HK-2 (cell line): ENCODE measurements around the gene COTL1.
A peak's percentile ranks its signal among the peaks of the same experiment; 100 is the strongest.

ENCODE experiments used
- DNase-seq: peaks from one replicate; pipeline ENCODE4 v3.0.0-alpha.2; 2018; ENCODE audit not compliant: unreplicated experiment

The COTL1 gene

DNA sequence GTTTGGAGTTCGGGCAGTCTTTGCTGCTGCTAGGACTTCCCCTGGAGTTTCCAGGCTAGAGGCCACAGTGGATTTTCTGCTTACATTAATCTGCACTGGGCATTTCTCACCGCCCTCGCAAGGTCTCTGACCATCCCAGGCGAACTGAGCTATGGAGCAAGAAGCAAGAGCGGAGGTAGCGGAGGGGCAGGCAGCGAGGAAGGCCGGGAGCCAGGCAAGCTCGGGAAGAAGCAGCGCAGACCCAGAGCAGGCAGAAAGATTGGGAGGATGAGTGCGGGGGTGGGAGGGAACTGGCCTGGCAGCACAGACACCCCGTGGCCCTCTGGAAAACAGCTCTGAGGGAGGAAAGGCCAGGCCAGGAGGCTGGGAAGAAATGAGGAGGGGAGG is 3.8 kb downstream of the COTL1 start:
- DNase-seq: no peak

DNA sequence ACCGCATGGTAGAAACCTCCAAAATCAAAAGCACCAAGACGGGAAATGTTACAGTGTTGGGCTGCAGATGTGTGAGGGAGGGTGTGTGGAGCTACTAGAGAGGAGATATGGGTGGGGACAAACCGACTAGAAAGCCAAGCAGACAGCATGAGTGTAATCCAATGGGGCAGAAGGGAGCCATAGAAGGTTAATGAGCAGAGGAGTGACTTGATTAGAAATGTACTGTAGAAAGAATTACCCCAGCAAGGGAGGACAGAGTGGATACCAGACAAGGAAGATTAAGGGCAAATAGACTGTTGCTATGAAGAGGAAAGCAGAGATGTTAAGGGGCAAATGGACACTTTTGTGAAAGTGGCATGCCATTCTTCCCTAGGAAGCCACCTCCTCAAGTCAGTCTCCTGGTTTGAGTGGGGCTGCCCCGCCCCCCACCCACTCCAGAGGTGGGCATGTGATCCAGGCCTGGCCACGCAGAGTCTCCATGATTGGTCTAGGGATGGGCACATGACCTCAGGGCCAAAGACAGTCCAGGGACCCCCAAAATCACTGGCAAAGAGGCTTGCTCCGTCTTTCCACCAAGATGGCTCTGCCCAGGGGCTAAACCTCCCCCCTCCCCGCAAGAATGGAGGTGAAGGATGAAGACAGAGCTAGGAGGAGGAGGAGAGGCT is 4.3 kb downstream of the COTL1 start:
- DNase-seq: no peak

DNA sequence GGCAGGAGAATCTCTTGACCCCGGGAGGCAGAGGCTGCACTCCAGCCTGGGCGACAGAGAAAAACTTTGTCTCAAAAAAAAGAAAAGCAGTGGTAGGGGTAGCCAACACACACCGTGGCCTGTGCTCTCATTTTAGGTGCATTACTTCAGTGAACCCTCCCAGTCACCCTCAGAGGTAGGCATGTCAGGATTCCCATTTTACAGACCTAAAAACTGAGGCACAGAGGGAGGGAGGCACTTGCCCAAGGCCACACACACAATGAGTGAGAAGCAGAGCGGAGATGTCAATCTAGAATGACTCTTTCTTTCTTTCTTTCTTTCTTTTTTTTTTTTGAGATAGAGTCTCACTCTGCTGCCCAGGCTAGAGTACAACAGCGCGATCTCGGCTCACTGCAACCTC is 5.2 kb downstream of the COTL1 start:
- DNase-seq: no peak

DNA sequence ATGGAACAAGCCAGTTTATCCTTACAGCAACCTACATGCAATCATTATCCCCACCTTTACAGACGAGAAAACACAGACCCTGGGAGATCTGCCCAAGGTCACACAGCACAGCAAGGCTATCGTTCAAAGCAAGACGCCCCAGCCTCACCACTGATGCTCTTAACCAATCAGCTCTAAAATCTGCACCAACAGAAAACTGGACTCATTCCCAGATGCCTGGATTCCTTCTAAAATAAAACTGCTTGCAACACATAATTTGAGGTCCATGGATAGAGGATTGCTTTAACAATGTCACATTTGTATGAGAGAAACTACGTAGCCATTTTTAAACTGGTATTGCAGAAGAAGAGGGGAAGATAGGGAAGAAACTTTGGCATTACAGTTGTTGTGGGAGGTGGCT is 6.8 kb downstream of the COTL1 start:
- no peak for DNase-seq

DNA sequence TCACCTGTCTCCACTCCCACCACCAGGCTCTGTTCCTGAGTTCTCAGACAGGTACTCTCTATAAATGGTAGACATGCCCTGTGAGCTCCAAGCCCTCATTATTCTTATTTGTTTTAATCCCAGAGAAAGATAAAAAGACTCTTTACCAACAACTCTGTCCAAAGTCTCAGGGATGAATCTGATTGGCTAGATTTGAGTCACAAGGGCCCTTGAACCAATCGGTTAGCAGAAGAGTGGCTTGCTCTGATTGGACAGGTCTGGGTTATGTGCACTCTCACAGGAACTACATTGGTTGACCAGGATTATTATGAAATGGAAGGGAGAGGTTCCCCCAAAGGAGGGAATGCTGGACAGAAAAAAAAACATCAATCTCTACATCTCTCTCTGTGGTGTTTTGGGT is 7.5 kb downstream of the COTL1 start:
- no peak for DNase-seq

DNA sequence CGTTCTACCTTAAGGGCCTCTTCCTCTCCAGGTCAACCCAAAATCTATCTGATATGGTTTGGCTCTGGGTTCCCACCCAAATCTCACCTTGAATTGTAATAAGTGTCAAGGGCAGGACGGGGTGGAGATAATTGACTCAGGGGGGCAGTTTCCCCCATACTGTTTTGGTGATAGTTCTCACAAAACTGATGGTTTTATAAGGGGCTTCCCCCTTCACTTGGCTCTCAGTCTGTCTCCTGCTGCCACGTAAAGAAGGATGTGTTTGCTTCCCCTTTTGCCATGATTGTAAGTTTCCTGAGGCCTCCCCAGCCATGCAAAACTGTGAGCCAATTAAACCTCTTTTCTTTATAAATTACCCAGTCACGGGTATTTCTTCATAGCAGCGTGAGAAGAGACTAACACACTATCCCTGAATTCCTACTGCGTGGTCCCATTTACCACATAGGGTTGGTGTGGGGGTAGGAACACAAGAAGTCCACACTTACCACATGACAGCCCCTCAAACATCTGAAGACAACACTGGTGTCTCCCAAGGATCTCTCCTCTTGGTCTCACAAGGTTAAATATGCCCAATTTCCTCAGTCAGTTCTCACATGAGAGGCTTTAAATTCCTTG is 8.2 kb downstream of the COTL1 start:
- DNase-seq: no peak

DNA sequence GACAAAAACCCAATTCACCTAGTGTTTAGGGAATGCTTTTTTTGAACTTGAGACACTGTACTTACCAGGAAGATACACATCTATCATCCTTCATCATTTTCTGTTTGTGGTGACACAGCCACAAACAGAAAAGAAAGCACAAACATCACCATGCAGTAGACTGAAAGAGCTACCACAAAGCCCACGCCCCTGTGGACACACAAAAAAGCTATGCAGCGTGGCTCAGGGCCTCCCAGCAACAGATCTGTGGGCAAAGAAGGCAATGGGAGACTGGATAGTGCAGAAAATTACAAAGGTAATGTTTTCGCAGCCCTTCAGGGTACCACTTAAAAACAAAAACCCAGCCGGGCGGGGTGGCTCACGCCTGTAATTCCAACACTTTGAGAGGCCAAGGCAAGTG is 9.6 kb downstream of the COTL1 start:
- no peak for DNase-seq

DNA sequence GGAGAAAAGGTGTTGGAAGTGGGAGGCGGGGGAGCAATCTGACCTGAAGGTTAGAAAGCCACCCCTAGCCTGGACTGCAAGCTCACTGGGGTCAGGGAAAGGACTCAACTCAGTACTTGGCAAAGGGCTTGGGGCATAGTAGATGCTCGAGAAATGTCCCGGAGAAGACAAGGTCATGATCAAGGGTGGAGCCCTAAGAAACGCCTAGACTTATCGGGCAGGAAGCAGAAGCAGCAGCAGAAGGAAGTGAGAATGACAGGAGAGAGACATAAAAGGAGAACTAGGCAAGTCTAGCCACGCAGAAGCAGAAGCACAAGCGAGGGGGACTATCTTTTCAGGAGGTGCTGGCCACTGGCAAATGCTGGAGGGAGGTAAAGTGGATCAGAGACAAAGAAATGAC is 10.2 kb downstream of the COTL1 start:
- no peak for DNase-seq

DNA sequence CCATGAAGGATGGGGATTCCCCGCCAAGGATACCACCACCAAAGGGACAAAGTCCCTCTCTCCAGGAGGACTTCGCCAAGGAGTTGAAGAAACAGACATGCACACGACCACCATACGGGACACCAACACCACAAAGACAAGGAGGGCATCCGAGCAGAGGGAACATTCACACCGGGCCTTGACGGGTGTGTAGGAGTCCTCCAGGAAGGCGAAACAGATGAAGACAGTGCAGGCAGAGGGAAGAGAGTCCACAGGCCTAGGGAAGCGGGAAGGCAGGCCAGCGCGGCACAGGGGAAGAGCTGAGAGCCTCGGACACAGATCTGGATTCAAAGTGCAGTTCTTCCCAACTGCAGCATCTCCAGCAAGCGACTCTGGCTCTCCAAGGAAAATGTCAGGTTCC is 10.8 kb downstream of the COTL1 start:
- no peak for DNase-seq

DNA sequence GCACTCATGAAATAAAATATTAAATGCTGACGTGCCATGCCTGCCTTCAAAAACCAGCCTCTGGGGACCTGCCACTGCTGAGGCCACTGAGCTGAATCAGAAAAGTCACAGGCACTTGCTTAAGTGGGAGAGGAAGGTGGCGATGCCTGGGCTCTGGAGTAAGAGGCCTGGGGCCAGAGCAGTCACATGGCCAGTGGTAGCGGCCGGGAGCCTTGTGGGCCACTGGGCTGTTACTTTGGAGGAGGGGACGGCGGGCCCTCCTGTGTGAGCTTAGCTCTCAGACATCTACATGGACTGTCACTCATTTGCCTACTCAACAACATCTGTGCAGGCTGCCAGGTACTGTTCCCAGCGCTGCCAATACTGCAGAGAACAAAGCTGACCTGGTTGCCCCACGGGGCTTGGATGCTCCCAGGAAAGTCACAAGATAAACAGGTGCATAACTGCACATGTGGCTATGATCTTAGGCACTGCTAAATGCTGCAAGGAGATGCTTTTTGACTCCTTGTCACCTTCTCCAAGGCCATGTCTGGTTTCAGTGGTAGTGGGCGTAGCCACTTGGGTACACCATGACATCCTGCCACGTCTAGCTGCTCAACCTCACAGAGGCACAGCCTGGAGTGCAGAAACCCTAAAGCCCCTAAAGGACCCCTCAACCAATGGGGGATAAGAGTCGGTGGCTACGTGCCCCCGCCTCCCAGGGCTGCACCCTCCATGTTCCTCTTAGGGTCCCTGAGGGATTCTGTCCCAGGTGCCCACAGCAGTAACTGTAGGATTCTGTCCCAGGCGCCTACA is 11.6 kb downstream of the COTL1 start:
- no peak for DNase-seq

DNA sequence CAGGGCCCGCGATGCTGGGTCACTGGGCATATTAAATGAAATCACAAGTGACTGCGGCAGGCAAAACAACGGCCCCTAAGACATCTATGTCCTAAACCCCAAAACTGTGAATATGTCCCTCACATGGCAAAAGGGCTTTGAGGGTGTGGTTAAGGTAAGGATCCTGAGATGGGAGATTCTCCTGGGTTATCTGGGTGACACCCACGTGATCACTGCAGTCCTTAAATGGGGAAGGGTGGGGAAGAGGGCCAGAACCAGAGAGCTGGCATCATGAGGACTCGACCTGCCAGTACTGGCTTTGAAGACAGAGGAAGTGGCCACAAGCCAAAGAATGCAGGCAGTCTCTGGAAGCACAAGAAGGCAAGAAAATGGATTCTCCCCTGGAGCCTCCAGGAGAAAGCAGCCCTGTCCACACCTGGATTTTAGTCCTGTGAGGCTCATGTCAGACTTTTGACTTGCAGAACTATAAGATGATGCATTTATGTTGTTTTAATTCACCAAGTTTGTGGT is 12.5 kb downstream of the COTL1 start:
- DNase-seq: no peak

DNA sequence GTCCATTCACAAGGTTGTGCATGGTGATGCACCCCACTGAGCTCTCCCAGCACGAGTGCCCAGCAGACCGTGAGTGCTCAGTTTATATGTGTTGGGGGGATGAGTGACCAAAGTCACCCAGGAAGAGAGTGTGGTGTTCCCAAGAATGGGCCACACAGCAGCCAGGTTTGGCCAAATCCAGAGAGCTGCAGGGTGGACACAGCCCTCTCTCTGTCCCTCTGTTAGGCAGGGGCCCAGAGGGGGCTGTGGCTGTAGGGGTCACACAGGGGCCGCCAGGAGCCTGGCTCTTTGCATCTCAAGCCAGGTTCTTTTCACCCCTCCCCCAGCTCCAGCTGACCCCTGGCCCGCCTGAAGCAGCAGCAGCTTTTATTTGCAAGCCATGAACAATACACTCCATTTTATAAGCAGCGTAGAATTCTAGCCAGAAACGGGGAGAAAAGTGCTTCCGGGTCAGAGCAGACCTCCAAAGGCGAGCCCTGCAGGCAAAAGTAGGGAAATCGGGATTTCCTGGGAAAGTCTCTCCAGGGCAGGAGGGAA is 13.3 kb downstream of the COTL1 start:
- DNase-seq: no peak

DNA sequence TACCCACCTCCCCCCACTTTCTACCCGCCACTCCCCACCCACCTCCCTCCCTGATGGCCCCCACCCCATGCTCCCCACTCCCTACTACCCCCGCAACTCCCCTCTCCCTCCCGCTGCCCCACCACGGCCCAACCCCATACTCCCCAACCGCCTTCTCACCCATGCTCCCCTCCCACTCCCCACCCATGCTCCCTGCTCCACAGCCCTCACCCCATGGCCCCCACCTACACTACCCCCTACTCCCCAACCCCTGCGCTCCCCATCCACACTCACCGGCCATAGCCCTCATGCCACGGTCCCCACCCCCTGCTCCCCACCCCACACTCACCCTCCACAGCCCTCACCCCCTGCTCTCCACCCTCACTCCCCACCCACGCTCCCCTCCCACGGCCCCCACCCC is 13.9 kb downstream of the COTL1 start:
- DNase-seq: no peak

DNA sequence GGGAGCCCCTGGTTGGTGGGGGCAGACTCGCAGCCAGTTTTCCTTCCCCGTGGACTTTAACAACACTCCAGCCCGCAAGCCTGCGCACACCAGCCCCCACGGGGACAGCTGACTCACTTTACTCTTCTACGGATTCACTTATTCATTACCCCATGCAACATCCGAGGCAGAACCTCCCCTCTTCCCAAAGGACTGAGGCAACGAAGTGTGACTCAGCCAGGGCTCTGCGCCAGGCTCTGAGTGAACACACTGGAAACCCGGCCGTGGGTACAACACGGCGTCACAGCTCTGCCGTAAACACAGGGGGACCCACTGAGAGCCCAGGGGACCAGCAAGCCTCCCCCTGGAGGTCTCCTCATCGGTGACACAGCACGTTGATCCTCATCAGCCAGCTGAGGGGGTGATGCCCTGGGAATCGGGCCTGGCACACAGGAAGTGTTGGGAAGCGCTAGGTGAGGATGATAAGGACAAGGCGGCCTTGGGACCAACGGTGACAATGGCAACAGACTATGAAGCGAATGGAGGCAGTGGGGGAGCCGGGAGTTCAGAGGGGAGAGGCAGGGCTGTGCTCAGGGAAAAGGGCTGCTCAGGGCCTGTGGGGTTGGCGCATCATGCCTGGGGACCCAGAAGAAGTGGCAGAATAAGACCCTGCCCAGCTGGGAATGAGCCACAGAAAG is 14.6 kb downstream of the COTL1 start:
- DNase-seq: peak; percentile 89

DNA sequence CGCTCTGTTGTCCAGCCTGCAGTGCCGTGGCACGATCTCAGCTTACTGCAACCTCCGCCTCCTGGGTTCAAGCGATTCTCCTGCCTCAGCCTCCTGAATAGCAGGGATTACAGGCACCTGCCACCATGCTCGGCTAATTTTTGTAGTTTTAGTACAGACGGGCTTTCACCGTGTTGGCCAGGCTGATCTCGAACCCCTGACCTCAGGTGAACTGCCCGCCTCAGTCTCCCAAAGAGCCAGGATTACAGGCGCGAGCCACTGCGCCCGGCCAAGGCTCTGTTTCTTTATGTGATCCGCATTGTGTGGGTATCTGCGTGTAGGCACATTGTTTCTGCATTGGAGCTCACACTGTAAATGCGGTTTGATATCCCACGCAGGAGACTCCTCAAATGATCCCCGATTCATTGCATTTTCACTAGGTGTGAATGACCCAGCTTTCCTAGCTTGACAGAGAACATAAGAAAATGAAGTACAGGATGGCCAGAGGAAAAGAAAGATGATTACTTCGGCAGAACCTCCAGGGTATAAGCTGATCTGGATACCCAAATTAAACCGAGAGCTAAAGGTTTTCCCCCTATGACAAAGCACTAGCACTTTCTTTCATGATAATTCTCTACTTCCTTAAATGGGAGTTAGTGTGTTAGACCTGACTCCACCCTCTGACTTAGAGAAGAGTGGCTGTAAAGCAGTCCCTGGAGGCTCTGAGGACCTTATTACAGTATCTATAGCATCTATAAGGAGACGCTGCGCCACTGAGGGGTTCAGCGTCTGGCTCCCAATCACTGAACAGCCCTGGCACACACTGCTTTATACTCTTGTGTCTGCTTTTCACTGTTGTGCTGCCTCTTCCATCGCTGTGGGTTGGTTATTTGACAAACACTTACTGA is 17.3 kb downstream of the COTL1 start:
- DNase-seq: no peak

DNA sequence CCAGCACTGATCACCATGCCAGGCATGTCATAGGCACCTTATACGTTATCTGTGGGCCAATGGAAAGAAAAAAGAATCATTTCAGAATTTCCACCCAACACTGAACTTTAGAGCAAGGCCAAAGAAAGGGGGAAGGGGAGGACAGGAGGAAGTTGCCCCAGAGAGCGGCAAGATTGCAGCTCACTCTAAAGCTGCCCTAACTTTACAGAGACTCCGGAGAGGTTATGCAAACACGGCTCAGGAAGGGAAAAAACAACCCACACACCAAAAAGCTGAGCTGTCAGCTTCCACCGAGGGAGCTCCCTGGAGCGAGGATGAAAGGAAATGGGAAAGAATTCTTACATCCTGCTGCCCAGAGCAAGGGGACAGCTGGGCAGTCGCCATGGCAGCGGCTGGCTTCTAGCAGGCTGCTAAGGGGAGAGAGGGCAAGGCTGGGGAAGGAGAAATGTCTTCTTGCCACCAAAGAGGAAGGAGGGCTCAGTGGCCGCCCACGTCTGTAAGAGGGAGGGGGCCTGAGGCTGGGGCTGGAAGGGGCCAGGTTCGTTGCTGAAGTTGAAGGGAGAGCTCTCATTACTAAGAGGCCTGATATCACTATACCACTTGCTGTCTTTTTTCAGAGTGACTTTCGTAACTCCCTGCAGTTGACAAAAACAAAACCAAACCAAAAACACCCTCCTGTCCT is 18.2 kb downstream of the COTL1 start:
- no peak for DNase-seq

DNA sequence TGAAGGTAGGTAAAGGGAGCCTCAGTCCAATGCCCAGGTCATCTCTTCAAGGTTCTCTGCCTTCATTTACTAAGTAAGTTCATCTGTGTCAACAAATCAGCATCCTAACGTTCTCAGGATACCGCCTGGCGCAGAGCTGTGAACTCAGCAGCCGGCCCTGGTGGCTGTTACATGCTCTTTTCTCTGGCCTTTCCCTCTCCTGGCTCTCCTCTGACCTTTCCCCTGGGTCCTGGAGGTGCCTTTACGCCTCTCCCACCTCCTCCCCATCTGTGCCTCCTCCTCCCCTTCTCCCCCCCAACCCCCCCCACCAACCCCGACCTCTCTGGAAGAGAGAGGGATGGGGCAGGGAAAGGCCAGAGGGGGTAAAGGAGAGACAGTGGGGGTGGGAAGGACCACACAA is 19.5 kb downstream of the COTL1 start:
- no peak for DNase-seq

DNA sequence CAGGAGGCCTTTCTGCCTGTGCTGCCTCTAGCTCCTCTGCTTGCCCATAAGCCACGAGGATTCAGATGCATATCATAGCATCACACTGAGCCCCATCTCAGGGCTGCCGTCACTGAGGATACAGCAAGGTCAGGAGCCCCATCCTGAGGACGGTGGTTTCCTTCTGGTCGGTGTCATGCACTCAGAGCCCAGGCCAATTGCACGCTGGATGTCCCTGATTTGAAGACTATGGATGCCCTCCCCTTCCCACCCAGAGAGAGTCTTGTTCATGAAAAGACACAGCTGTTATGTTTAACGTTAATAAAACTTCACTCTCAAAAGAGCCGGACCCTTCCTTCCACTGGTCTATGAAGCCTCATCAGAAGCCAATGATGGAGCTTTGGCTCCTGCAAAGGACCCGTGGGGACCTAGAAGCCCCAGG is 19.9 kb downstream of the COTL1 start:
- no peak for DNase-seq

DNA sequence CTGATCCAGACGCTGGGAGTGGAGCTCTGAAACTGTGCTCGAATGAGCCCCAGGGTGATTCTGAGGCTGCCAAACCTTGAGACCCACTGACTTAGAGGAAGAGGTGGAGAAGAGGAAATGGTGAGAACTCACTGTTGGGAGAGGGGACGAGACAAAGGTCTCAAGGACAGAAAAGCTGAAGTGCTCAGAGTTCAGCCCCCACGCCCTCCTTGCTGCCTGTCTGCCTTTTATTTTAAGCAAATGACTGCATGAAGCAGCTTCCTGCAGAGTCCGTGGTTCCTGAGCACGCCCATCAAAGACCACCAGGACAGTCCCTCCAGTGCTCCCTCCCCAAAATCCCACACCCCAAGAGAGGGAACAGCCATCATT is 20.4 kb downstream of the COTL1 start:
- no peak for DNase-seq

DNA sequence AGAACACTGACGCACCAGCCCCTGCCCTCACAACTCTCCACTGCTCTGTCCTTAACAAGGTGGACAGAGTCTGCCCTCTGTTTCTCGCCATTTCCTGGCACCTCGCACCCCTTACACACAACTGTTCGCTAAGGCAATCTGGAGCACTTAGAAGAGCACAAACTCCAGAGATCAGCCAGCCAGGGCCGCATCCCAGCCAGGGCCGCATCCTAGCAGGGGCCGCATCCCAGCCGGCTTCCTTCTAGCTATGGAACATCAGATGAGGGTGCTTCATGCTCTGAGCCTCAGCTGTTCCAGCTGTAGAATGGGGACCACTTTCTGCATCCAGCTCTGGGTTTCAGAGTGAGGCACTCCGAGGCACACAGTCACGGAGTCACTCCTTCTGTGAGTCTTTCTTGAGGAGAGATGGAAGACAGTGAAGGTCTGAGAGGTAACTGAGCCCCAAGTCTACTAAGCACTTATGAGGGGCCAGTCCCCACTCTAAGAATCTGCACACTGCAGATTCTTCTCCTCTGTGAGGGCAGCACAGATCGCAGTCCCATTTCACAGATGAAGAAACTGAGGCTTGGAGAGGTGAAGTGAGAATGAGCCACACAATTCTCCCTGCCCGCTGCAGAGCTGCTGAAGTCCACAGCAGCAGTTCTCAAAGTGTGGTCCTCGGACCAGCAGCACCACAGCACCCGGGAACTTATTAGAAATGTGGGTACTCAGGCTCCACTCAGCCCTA is 20.9 kb downstream of the COTL1 start:
- DNase-seq: no peak
